Measurements from ENCODE around the gene NOLC1. TPM values are rescaled to one million over a fixed set of nuclear protein-coding genes. Genes with fewer than 3 reads are reported as not detected.

NOLC1 gene
- total and polyA plus RNA-seq, 2 experiments from 2014 or later: 29.8 to 46.2 TPM

GRCh38 chr10:102123223-102123622, 29.0 kb upstream of the NOLC1 start:
- Histone ChIP-seq H3K4me1 (ENCODE audit: insufficient read depth) (peaks cover 15% of the 10 kb centered on the region), H3K79me2 (peaks cover 17% of the 10 kb centered on the region), H3K27ac (peak overlapping the region; percentile 95), H3K27me3 (no peaks in the 10 kb centered on the region), H3K9me2 (replicated peaks; ENCODE audit: insufficient read depth) (no peaks in the 10 kb centered on the region), H3K4me3 (no peak overlapping the region), H3K4me2 (no peak overlapping the region), H2AFZ (no peak overlapping the region), H3K36me3 (replicated peaks; ENCODE audit: insufficient read depth, low read depth) (no peaks in the 10 kb centered on the region), H4K20me1 (ENCODE audit: insufficient read depth, poor library complexity, severe bottlenecking) (no peaks in the 10 kb centered on the region), H3K9me3 (ENCODE audit: low read depth) (no peaks in the 10 kb centered on the region)
- TF ChIP-seq EZH2phosphoT487 (IDR thresholded peaks at IDR 0.05; ENCODE audit: low read depth, severe bottlenecking, unreplicated experiment) (no peak), EZH2 (IDR thresholded peaks at IDR 0.05; ENCODE audit: borderline replicate concordance) (no peak), CTCF (IDR thresholded peaks at IDR 0.05; ENCODE audit: poor library complexity) (no peak)
- no peak for DNase-seq (ENCODE audit: low spot score)
- WGBS (ENCODE audit: low lambda C conversion rate, missing lambda C conversion rate): 91% methylated on average over 3 of the region's 3 CpGs

- no peak for DNase-seq (ENCODE audit: low spot score)
- Histone ChIP-seq H2AFZ (peak overlapping the region; percentile 42), H3K4me1 (ENCODE audit: insufficient read depth) (peaks cover 14% of the 10 kb centered on the region), H3K27ac (no peak overlapping the region), H3K9me2 (replicated peaks; ENCODE audit: insufficient read depth) (no peaks in the 10 kb centered on the region), H3K36me3 (replicated peaks; ENCODE audit: insufficient read depth, low read depth) (no peaks in the 10 kb centered on the region), H3K27me3 (no peaks in the 10 kb centered on the region), H3K9me3 (ENCODE audit: low read depth) (no peaks in the 10 kb centered on the region), H4K20me1 (ENCODE audit: insufficient read depth, poor library complexity, severe bottlenecking) (peaks cover 25% of the 10 kb centered on the region), H3K4me3 (no peak overlapping the region), H3K4me2 (no peak overlapping the region), H3K79me2 (peaks cover 29% of the 10 kb centered on the region)
- 80% methylated on average over 8 of the region's 8 CpGs for WGBS (ENCODE audit: low lambda C conversion rate, missing lambda C conversion rate)
- no peak for TF ChIP-seq EZH2phosphoT487 (IDR thresholded peaks at IDR 0.05; ENCODE audit: low read depth, severe bottlenecking, unreplicated experiment)
- TF ChIP-seq EZH2 (IDR thresholded peaks at IDR 0.05; ENCODE audit: borderline replicate concordance): no peak
- no peak for TF ChIP-seq CTCF (IDR thresholded peaks at IDR 0.05; ENCODE audit: poor library complexity)
Measured at GRCh38 chr10:102131286-102132170, 20.7 kb upstream of the NOLC1 start.

- Histone ChIP-seq H3K4me3 (peak overlapping the region; percentile 10), H3K9me2 (replicated peaks; ENCODE audit: insufficient read depth) (no peaks in the 10 kb centered on the region), H2AFZ (peak overlapping the region; percentile 42), H3K4me1 (ENCODE audit: insufficient read depth) (peaks cover 14% of the 10 kb centered on the region), H4K20me1 (ENCODE audit: insufficient read depth, poor library complexity, severe bottlenecking) (peaks cover 31% of the 10 kb centered on the region), H3K4me2 (peak overlapping the region; percentile 73), H3K27ac (peak overlapping the region; percentile 37), H3K9me3 (ENCODE audit: low read depth) (no peaks in the 10 kb centered on the region), H3K79me2 (peaks cover 35% of the 10 kb centered on the region), H3K36me3 (replicated peaks; ENCODE audit: insufficient read depth, low read depth) (no peaks in the 10 kb centered on the region), H3K27me3 (no peaks in the 10 kb centered on the region)
- WGBS (ENCODE audit: low lambda C conversion rate, missing lambda C conversion rate): 30% methylated on average over 8 of the region's 8 CpGs
- DNase-seq (ENCODE audit: low spot score): no peak
- TF ChIP-seq EZH2 (IDR thresholded peaks at IDR 0.05; ENCODE audit: borderline replicate concordance) (no peak), CTCF (IDR thresholded peaks at IDR 0.05; ENCODE audit: poor library complexity) (no peak), EZH2phosphoT487 (IDR thresholded peaks at IDR 0.05; ENCODE audit: low read depth, severe bottlenecking, unreplicated experiment) (no peak)
Measured at GRCh38 chr10:102132193-102132562, 20.0 kb upstream of the NOLC1 start.
